Thyroid gland (tissue), 4 donors: ENCODE results near the gene KRT28. TPM values are rescaled to one million over a fixed set of nuclear protein-coding genes. Genes with fewer than 3 reads are reported as not detected.

Source experiments
- DNase-seq, 2 donors: peaks; one replicate each; pipeline ENCODE4 v3.0.0-alpha.2; 2019
- H3K27ac ChIP-seq, 3 donors: fragments of 200-600 bp; sonication (generic); 1 replicate in 2 of 3; 2 replicates in 1 of 3; pipeline ENCODE4 v1.5.1; 2016 to 2019; ENCODE audit warnings: mild to moderate bottlenecking in 1 of 3, moderate library complexity in 1 of 3
- H3K27me3 ChIP-seq: fragments of 200-600 bp; sonication (generic); one replicate; pipeline ENCODE4 v1.5.1; 2019
- H3K36me3 ChIP-seq, 2 donors: fragments of 200-600 bp; sonication (generic); one replicate each; pipeline ENCODE4 v1.5.1; 2016 to 2019
- H3K4me1 ChIP-seq, 2 donors: fragments of 200-600 bp; sonication (generic); one replicate each; pipeline ENCODE4 v1.5.1; 2017 to 2019
- H3K4me3 ChIP-seq, 3 donors: fragments of 200-600 bp; sonication (generic); replicated peaks in 1 of 3; 1 replicate in 2 of 3; 2 replicates in 1 of 3; pipeline ENCODE4 v1.5.1; 2016; ENCODE audit warnings: mild to moderate bottlenecking in 1 of 3
- H3K9me3 ChIP-seq: fragments of 200-600 bp; sonication (generic); one replicate; pipeline ENCODE4 v1.5.1; 2017
- CTCF ChIP-seq, 6 experiments: fragments of 200-600 bp in 3 of 6; fragments of 450-650 bp in 3 of 6; sonication (generic) in 3 of 6; IDR thresholded peaks; one replicate each; pipeline ENCODE4 v1.5.1; 2016 to 2019; ENCODE audit warnings: antibody characterized with exemption in 6 of 6, mild to moderate bottlenecking in 2 of 6, inconsistent platforms in 1 of 6, moderate library complexity in 1 of 6
- POLR2A ChIP-seq, 2 donors: fragments of 450-650 bp; IDR thresholded peaks; one replicate each; pipeline ENCODE4 v1.6.1; 2017; ENCODE audit warnings: antibody characterized with exemption in 2 of 2, mild to moderate bottlenecking in 2 of 2, moderate library complexity in 1 of 2
- WGBS, 2 donors: methylation state at CpG; one replicate each; pipeline ENCODE4 v1.1.5; 2017; 5-methylcytosine and 5-hydroxymethylcytosine counted together
- intact Hi-C: fragments of 100-400 bp; cut with DNase I; formaldehyde crosslinking; loops from one replicate; pipeline ENCODE4 v1.15.1; 2023
- total RNA-seq, 4 donors: library from RNA; depleted of rRNA; stranded (reverse); fragments of >200 nt; gene quantifications; one replicate each; pipeline ENCODE4 v1.2.3, GENCODE V29; 2016

The KRT28 gene
- total RNA-seq: not detected

- no peak for TF ChIP-seq POLR2A (IDR thresholded peaks at IDR 0.05)
- Histone ChIP-seq H3K27me3 (no peaks in the 10 kb centered on the region), H3K4me1 (no peaks in the 10 kb centered on the region), H3K36me3 (no peaks in the 10 kb centered on the region), H3K9me3 (no peaks in the 10 kb centered on the region), H3K27ac (no peak within 1 kb of the TSS), H3K4me3 (no peak within 1 kb of the TSS)
- 79 to 88% methylated on average over 3 of the region's 3 CpGs for WGBS, 2 donors
- intact Hi-C loops: loop anchor here (5.0 kb wide), 1 partner anchor 867 kb away; no protein-coding TSS in a partner anchor
- no peak for DNase-seq
Measured at GRCh38 chr17:40799859-40800258, at the start of gene KRT28. KRT28 (minus strand) TSS chr17:40799959; CDS start chr17:40799893, 66 bp downstream.

DNA sequence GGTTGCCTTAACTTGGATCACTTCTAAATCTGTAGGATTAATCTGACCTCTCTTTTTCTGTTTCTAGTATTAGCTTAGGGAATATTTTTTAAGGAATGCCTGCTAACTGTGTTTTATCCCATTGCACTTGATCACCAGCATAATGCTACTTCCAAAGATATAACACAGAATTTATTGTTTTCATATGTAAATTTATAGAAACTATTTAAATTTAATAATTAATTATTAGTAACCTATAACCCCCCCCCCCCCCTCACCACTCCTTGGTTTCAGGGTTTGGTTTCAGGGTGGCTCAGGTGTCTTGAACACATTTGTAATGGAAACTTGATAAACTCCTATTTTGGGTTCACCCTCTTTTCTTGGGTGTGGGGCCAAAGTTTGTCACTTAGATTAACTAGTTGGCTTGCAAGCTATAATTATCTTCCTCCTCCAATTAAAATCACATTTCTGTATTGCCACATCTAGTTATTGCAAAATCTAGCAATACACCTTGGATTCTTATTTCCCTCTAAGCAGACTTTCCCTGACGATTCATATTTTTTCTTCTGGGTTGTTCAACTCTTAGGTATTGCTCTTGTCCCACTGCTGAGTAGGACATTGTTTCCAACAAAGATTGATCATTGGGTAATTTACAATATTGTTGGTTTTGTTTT is 49.0 kb upstream of the KRT28 start:
- no peaks in the 10 kb centered on the region for H3K36me3 ChIP-seq
- no peak overlapping the region for H3K27ac ChIP-seq
- H3K4me1 ChIP-seq: no peaks in the 10 kb centered on the region
- H3K9me3 ChIP-seq: no peaks in the 10 kb centered on the region
- TF ChIP-seq POLR2A (IDR thresholded peaks at IDR 0.05) (no peak), CTCF (IDR thresholded peaks at IDR 0.05) (no peak)
- H3K4me3 ChIP-seq: no peak overlapping the region
- no peaks in the 10 kb centered on the region for H3K27me3 ChIP-seq
- WGBS, 2 donors: 86 to 92% methylated on average over 1 of the region's 1 CpG
- intact Hi-C loops: no loop called here
- DNase-seq: no peak

- no peak for TF ChIP-seq POLR2A (IDR thresholded peaks at IDR 0.05)
- TF ChIP-seq CTCF (IDR thresholded peaks at IDR 0.05): no peak
- Histone ChIP-seq H3K4me1 (no peaks in the 10 kb centered on the region), H3K27ac (no peak overlapping the region), H3K4me3 (no peak overlapping the region), H3K27me3 (no peaks in the 10 kb centered on the region), H3K9me3 (no peaks in the 10 kb centered on the region), H3K36me3 (no peaks in the 10 kb centered on the region)
- WGBS, 2 donors: 81 to 89% methylated on average over 1 of the region's 1 CpG
- intact Hi-C loops: no loop called here
- DNase-seq: no peak
Measured at GRCh38 chr17:40846515-40847144, 46.9 kb upstream of the KRT28 start.

DNA sequence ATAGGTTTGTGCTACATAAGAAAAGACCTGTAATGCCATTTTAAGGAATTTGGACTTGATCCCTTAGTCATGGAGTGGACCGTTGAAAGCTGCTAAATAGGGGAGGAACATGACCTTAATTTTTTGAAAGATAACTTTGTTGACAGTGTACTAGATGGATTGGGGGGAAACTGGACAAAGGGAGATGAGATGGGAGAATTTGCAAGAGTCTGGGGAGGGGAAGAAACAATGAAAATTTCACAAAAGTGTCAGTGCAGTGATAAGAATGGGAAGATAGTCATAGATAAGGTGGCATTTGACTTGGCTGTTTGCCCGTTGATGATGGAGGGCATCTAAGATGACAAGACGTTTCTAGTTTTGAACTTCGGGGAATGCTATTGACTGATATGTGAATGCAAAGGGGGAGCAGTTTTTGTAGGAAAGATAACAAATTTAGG is 44.9 kb upstream of the KRT28 start:
- no peaks in the 10 kb centered on the region for H3K9me3 ChIP-seq
- DNase-seq: no peak
- H3K4me1 ChIP-seq: no peaks in the 10 kb centered on the region
- TF ChIP-seq POLR2A (IDR thresholded peaks at IDR 0.05) (no peak), CTCF (IDR thresholded peaks at IDR 0.05) (no peak)
- WGBS, 2 donors: 71 to 72% methylated on average over 4 of the region's 4 CpGs
- no peaks in the 10 kb centered on the region for H3K27me3 ChIP-seq
- H3K4me3 ChIP-seq: no peak overlapping the region
- intact Hi-C loops: no loop called here
- no peak overlapping the region for H3K27ac ChIP-seq
- H3K36me3 ChIP-seq: no peaks in the 10 kb centered on the region

- H3K27ac ChIP-seq: no peak overlapping the region
- no peaks in the 10 kb centered on the region for H3K9me3 ChIP-seq
- H3K4me1 ChIP-seq: no peaks in the 10 kb centered on the region
- H3K4me3 ChIP-seq: no peak overlapping the region
- 70 to 71% methylated on average over 3 of the region's 3 CpGs for WGBS, 2 donors
- TF ChIP-seq POLR2A (IDR thresholded peaks at IDR 0.05) (no peak), CTCF (IDR thresholded peaks at IDR 0.05) (no peak)
- no peaks in the 10 kb centered on the region for H3K27me3 ChIP-seq
- DNase-seq: no peak
- intact Hi-C loops: no loop called here
- no peaks in the 10 kb centered on the region for H3K36me3 ChIP-seq
Measured at GRCh38 chr17:40843242-40843641, 43.5 kb upstream of the KRT28 start.
